GM10266 (cell line): ENCODE data around the gene FAM184B.
A peak's percentile ranks its signal among the peaks of the same experiment; 100 is the strongest.

Experiments
- DNase-seq: peaks from one replicate; pipeline ENCODE4 v3.0.0; 2012; ENCODE audit errors: extremely low spot score
- TF ChIP-seq, protein P1 (sequence below): IDR thresholded peaks from 2 replicates; pipeline ENCODE4 v1.5.1; 2012; ENCODE audit warnings: mild to moderate bottlenecking, low read depth; ENCODE audit not compliant: control insufficient read depth, insufficient read depth; ENCODE audit errors: missing control alignments

The FAM184B gene

DNA sequence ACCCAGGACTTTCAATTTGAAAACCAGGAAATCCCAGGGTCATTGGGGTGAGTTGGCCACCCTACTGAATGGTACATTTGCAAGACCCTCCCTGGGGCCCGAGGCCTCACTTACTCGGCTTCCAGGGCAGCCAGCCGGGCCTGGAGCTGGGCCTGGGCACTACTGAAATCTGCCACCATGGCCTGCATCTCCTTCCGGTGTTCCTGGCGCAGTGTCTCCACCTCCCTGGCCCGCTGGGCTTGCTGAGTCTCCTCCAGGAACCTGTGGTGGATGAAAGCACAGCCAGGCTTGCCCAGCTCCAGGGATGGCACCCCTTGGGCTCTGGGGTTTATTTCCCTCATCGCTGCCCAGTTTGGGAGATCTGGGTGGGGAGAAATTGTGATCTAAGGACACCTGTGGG is 142.3 kb downstream of the FAM184B start:
- TF ChIP-seq, protein P1, sequence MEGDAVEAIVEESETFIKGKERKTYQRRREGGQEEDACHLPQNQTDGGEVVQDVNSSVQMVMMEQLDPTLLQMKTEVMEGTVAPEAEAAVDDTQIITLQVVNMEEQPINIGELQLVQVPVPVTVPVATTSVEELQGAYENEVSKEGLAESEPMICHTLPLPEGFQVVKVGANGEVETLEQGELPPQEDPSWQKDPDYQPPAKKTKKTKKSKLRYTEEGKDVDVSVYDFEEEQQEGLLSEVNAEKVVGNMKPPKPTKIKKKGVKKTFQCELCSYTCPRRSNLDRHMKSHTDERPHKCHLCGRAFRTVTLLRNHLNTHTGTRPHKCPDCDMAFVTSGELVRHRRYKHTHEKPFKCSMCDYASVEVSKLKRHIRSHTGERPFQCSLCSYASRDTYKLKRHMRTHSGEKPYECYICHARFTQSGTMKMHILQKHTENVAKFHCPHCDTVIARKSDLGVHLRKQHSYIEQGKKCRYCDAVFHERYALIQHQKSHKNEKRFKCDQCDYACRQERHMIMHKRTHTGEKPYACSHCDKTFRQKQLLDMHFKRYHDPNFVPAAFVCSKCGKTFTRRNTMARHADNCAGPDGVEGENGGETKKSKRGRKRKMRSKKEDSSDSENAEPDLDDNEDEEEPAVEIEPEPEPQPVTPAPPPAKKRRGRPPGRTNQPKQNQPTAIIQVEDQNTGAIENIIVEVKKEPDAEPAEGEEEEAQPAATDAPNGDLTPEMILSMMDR, result no peak
- no peak for DNase-seq

DNA sequence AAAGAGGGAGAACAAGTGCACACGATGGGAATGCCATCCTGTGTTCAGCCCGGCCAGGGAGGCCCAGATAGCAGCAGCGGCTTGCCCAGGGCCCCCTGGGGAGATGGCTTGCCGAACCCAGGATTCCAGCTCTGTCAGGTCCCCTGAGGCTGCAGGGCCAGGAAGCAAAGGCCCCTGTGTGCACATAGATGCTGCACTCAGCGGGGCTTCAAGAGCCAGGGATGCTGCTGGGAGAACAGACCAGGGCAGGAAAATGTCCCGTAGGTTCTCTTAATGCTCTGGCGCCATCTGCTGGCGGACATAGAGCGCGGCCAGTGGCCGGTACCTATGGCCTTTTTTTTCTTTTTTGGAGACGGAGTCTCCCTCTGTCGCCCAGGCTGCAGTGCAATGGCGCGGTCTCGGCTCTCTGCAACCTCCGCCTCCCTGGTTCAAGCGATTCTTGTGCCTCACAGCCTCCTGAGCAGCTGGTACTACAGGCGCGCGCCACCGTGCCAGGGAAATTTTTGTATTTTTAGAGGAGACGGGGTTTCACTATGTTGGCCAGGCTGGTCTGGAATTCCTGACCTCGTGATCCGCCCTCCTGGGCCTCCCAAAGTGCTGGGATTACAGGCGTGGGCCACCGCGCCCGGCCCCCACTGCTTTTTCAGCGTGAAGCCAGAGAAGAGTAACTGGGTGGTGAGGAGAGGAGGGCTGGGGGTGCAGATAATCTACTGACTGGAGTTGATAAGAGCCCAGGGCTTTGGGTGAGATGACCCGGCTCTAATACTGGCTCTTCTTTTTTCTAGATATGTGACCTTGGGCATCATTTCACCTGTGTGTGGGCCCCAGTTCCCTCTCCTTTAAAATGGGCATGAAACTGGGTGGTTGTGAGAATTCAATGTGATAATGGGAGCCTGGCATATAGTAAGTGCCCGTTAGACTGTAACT is 144.5 kb downstream of the FAM184B start:
- DNase-seq, result peak; percentile 84
- TF ChIP-seq, protein P1, result peak; percentile 83

DNA sequence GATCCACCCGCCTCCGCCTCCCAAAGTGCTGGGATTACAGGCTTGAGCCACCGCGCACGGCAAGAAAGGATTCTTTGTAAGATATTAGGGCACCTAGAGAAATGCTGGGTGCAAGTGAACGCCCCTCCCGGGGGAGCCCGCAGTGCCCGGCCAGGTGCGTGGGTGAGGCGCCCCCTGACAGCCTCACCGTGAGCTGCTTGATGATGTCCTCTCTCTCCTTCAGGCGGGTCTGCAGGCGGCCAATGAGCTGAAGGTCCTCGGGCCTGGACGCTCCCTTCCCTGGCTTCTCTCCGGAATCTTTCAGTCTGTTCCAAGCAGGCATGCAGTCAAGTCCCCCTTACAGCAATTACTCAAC is 145.1 kb downstream of the FAM184B start:
- TF ChIP-seq, protein P1, result no peak
- no peak for DNase-seq

DNA sequence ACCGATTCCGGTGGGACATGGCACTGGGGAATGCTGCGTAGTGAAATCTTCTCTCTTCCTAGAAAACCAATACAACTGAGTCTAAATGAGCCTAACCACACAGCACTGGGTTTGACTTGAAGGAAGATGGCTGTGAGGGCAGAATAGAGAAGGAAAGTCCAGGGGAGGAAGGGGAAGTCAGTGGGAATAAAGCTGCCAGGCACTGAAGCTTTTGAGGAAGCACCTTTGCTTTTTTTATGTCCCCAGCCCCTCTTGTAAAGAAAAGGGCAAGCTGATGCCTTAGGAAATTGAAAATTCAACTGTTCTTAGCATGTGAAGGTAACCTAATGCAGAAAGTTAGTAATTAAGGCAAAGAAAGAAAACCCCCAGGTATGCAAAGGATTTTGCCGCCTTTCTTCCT is 146.4 kb downstream of the FAM184B start:
- no peak for DNase-seq
- TF ChIP-seq, protein P1, result no peak

DNA sequence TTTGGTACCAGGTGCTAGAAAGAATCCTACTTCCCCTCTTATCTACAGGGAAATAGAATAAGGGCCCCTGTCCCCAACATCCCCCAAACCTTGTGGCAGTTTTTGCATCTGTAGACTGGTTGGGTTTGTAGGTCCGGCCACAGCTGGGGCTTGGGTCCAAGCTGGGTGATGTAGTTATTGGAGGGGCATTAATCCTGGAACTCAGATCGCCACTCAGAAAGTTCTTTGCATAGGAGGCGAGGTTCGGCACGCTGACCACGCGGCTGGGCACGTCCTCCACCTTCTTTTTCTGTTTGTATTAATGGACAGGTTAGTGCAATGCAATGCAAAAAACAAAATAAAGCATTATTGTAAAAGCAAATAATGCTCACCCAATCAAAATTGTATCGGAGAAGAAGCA is 147.8 kb downstream of the FAM184B start:
- TF ChIP-seq, protein P1, result no peak
- no peak for DNase-seq

DNA sequence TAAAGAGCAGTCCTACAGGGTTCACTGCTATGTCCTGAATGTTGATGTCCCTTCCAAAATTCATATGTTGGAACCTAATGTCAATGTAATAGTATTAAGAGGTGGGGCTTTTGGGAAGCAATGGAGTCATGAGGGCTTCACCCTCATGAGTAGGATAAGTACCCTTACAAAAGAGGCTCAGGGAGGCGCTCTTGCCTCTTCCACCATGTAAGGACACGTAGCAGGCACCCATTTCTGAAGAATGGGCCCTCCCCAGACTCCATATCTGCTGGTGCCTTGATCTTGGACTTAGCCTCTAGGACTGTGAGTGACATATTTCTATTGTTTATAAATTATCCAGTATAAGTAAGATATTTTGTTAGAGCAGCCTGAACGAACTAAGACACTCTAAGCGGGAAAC is 151.2 kb downstream of the FAM184B start:
- TF ChIP-seq, protein P1, result no peak
- no peak for DNase-seq

DNA sequence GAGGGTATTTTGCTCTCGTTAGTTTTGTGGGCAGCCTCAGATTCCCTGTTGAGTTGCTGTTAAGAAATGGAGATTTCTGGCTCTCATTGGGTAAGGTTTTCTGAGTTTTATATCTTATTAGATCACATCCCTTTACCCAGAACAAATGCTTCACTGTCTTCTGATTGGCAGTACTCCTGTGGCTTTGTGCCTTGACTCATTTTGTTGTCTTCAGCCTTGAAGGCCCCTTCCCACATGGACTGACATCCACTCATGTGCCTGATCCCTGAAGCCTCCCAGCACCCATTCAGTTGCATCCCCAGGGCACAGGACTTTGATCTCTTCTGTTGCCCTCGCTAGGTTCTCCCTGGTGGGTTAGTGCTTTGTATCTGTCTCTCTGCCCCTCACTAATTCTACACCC is 156.6 kb downstream of the FAM184B start:
- DNase-seq, result no peak
- TF ChIP-seq, protein P1, result no peak
